ENCODE measurements around the gene KCNK13.

The KCNK13 gene

GRCh38 chr14:90105756-90106155 lies 44.0 kb downstream of the KCNK13 start:
- no peak overlapping the region for H3K4me3 ChIP-seq (ENCODE audit: low read depth, low read length)
- TF ChIP-seq CTCF (IDR thresholded peaks at IDR 0.05; ENCODE audit: control insufficient read depth, extremely low read depth, insufficient read depth), result no peak
- no peak for DNase-seq (ENCODE audit: low read depth)

GRCh38 chr14:90107789-90108188 lies 46.0 kb downstream of the KCNK13 start:
- no peak for DNase-seq (ENCODE audit: low read depth)

GRCh38 chr14:90109858-90110257 lies 48.1 kb downstream of the KCNK13 start:
- no peak for DNase-seq (ENCODE audit: low read depth)
- peak; percentile 39 for TF ChIP-seq CTCF (IDR thresholded peaks at IDR 0.05; ENCODE audit: control insufficient read depth, extremely low read depth, insufficient read depth)
- no peak overlapping the region for H3K4me3 ChIP-seq (ENCODE audit: low read depth, low read length)

More at GRCh38 chr14:90107789-90108188, 46.0 kb downstream of the KCNK13 start:
- TF ChIP-seq CTCF (IDR thresholded peaks at IDR 0.05; ENCODE audit: control insufficient read depth, extremely low read depth, insufficient read depth), result no peak
- no peak overlapping the region for H3K4me3 ChIP-seq (ENCODE audit: low read depth, low read length)

- no peak for TF ChIP-seq CTCF (IDR thresholded peaks at IDR 0.05; ENCODE audit: control insufficient read depth, extremely low read depth, insufficient read depth)
- no peak overlapping the region for H3K4me3 ChIP-seq (ENCODE audit: low read depth, low read length)
- DNase-seq (ENCODE audit: low read depth), result no peak
These were observed 50.2 kb downstream of the KCNK13 start for GRCh38 chr14:90111895-90112534.

- H3K4me3 ChIP-seq (ENCODE audit: low read depth, low read length), result no peak overlapping the region
- no peak for DNase-seq (ENCODE audit: low read depth)
- TF ChIP-seq CTCF (IDR thresholded peaks at IDR 0.05; ENCODE audit: control insufficient read depth, extremely low read depth, insufficient read depth), result 0 out of 2 replicates have a peak, but pooled peaks have one; percentile 16
These were observed 52.8 kb downstream of the KCNK13 start for GRCh38 chr14:90114554-90114953.

GRCh38 chr14:90115780-90116179 lies 54.0 kb downstream of the KCNK13 start:
- no peak for TF ChIP-seq CTCF (IDR thresholded peaks at IDR 0.05; ENCODE audit: control insufficient read depth, extremely low read depth, insufficient read depth)
- no peak overlapping the region for H3K4me3 ChIP-seq (ENCODE audit: low read depth, low read length)
- peak; percentile 88 for DNase-seq (ENCODE audit: low read depth)

GRCh38 chr14:90116444-90116843 lies 54.6 kb downstream of the KCNK13 start:
- no peak for TF ChIP-seq CTCF (IDR thresholded peaks at IDR 0.05; ENCODE audit: control insufficient read depth, extremely low read depth, insufficient read depth)
- H3K4me3 ChIP-seq (ENCODE audit: low read depth, low read length), result no peak overlapping the region
- no peak for DNase-seq (ENCODE audit: low read depth)
